NCI-H524 (cell line): ENCODE measurements around the gene SBNO1.
"Not testable (repeated sequence)": the region's sequence is repeated elsewhere in the genome, so short reads cannot be mapped to it uniquely, and the experiment has no call there.

Experiments
- DNase-seq, 2 experiments: peaks; one replicate each; lab custom pipeline; 2025; lab: John Stamatoyannopoulos, UW

SBNO1 gene

GRCh38 chr12:123346946-123347345 is 17.7 kb downstream of the SBNO1 start:
- DNase-seq, result no peak

- no peak for DNase-seq
Observed at GRCh38 chr12:123344086-123344485, 20.6 kb downstream of the SBNO1 start.

- no peak for DNase-seq
Observed at GRCh38 chr12:123337070-123337469, 27.6 kb downstream of the SBNO1 start.

- no peak for DNase-seq
Observed at GRCh38 chr12:123336530-123336929, 28.1 kb downstream of the SBNO1 start.

- DNase-seq, result no peak
Observed at GRCh38 chr12:123335490-123335889, 29.2 kb downstream of the SBNO1 start.

- no peak for DNase-seq
Observed at GRCh38 chr12:123329799-123330198, 34.8 kb downstream of the SBNO1 start.

GRCh38 chr12:123319826-123320225 is 44.8 kb downstream of the SBNO1 start:
- DNase-seq, result no peak

- no peak for DNase-seq
Observed at GRCh38 chr12:123319273-123319672, 45.4 kb downstream of the SBNO1 start.

- not testable (repeated sequence) for DNase-seq
Observed at GRCh38 chr12:123313046-123313445, 51.6 kb downstream of the SBNO1 start.

GRCh38 chr12:123306200-123306599 is 58.4 kb downstream of the SBNO1 start:
- DNase-seq, result no peak

GRCh38 chr12:123305136-123305535 is 59.5 kb downstream of the SBNO1 start:
- no peak for DNase-seq

GRCh38 chr12:123293178-123293760 is 71.4 kb downstream of the SBNO1 start:
- no peak for DNase-seq

GRCh38 chr12:123289911-123290310 is 74.7 kb downstream of the SBNO1 start:
- DNase-seq, result no peak

GRCh38 chr12:123288751-123289346 is 75.8 kb downstream of the SBNO1 start:
- no peak for DNase-seq

GRCh38 chr12:123286652-123287373 is 77.8 kb downstream of the SBNO1 start:
- no peak for DNase-seq

- no peak for DNase-seq
Observed at GRCh38 chr12:123284669-123285068, 80.0 kb downstream of the SBNO1 start.

- DNase-seq, result no peak
Observed at GRCh38 chr12:123283461-123283860, 81.2 kb downstream of the SBNO1 start.

- DNase-seq, result no peak
Observed at GRCh38 chr12:123282111-123282510, 82.5 kb downstream of the SBNO1 start.

GRCh38 chr12:123280971-123281370 is 83.7 kb downstream of the SBNO1 start:
- DNase-seq, result no peak

- DNase-seq, result no peak
Observed at GRCh38 chr12:123278101-123278627, 86.5 kb downstream of the SBNO1 start.

- no peak for DNase-seq
Observed at GRCh38 chr12:123273166-123273565, 91.5 kb downstream of the SBNO1 start.

GRCh38 chr12:123271001-123271668 is 93.5 kb downstream of the SBNO1 start:
- DNase-seq, result peak in 1 of 2 experiments; percentile 35
